Occipital lobe (tissue), 2 donors: ENCODE results near the gene TTC7B. TPM values are rescaled to one million over a fixed set of nuclear protein-coding genes. Genes with fewer than 3 reads are reported as not detected.

Source experiments
- DNase-seq: peaks from one replicate; lab custom pipeline; 2025; lab: John Stamatoyannopoulos, UW
- total RNA-seq: library from RNA; depleted of rRNA; stranded (reverse); fragments of >200 nt; gene quantifications from one replicate; pipeline ENCODE4 v1.2.3, GENCODE V29; 2014

TTC7B gene
- total RNA-seq, 1 donor from 2014 or later = 23.2 TPM

DNA sequence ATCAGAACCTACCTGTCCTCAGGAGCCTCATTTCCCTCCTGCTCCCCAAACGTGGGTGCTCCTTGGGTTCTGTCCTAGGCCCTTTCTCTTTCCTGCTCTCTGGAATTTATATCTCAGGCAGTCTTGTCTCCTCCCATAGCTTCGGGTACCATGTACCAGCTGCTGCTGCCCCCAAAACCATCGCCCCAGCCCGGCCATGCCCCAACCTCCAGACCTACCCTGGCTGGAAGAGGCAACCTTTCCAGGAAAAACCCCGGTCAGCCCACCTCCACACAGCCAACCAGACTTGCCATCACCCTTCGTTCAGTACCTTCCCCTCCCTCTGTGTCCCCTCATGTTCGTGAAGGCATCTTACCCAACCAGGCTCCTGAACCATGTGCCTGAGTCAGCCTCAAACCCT is 254.3 kb downstream of the TTC7B start:
- DNase-seq = no peak

DNA sequence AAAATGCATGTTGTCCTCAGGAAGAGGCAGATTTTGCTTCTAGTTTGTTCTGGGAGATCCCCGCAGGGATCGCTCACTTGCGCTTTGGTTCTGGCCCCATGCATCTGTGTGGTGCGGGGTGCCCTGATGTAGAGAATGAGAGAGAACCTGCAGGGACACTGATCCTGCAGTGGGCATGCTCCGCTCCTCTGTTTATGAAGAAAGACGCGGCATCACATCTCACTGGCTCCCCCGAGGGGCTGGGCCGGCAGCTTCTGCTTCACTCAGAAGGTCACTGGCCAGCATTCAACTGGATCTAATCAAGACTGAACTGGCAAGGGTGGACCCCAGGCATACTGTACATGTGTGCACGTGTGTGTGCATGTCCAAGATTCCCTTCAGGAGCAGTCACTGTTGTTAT is 255.2 kb downstream of the TTC7B start:
- no peak for DNase-seq

DNA sequence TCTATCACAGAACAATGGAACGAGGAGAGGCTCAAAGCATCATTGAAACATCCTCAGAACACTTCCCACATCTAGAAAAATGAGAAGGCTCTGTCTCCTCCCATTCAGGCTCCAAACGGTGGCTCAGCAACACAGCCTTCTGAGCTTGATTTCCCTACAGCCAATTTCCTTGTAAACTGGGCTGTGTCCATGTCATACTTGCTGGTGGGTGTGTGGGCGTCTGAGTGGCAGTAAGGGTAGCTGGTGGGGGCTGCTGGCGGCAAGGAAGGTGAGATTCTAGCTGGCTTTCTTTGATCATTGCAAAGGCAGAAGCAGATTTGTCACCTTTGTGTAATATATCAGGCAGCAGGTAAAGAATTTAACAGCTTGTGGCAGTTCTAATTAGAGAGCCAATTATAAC is 255.7 kb downstream of the TTC7B start:
- no peak for DNase-seq

- DNase-seq = no peak
Observed at GRCh38 chr14:90559811-90560492, 256.3 kb downstream of the TTC7B start.

DNA sequence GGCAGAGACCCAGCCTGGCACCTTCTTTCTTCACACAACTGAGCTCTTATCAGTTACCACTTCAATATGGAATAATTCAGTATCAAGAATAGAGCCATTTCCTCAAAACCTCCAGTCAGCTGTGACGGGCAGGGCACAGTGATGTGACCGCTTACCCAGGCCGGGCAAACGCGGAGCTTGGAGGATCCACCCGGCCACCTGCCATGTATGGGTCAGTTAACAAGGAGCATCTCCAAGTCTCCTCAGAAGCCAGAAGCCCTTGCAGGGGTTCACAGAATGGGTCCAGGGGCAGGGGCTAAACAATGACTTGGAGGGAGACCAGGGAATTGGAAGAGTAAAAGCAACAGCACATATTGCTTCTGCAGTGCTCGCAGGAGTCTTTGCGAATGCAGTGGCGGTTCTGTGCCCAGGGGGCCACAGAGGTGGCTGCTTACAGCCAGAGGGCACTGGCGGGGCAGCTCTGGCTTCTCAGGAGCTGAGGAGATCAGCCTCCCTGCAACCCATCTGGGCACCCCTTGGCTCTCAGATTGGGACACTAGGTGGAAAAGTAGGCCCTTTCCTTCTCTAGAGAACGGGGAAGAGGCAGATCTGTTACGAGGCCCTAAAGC is 257.1 kb downstream of the TTC7B start:
- no peak for DNase-seq

GRCh38 chr14:90558041-90558982 is 257.9 kb downstream of the TTC7B start:
- DNase-seq = no peak

GRCh38 chr14:90557516-90557915 is 258.7 kb downstream of the TTC7B start:
- DNase-seq = no peak

- DNase-seq = no peak
Observed at GRCh38 chr14:90556666-90557450, 259.4 kb downstream of the TTC7B start.

DNA sequence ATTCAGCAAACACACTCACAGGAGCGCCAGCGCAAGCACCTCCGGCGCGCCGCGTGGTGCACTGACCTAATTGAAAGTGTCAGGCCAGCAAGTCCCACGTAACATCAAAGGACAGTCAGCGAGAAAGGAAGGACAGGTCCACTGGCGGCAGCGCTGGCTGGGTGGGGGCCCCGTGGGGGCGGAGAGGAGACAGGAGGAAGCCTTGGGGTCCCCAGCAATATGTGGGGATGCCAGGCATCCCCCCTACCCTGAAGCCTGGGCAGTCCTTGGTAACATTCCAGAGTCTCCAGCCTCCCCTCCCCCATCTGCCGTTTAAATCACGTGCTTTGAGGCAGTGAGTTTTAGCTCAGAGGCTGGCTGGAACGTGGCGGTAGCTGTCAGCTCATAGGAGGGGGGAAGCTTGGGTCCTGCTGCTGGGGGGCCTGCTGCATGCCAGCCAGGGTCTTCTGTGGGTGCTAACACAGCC is 260.2 kb downstream of the TTC7B start:
- DNase-seq = no peak

GRCh38 chr14:90555126-90556011 is 260.9 kb downstream of the TTC7B start:
- no peak for DNase-seq

GRCh38 chr14:90554341-90554740 is 261.9 kb downstream of the TTC7B start:
- peak; percentile 79 for DNase-seq

- DNase-seq = no peak
Observed at GRCh38 chr14:90553921-90554336, 262.3 kb downstream of the TTC7B start.

- DNase-seq = no peak
Observed at GRCh38 chr14:90553298-90553920, 262.8 kb downstream of the TTC7B start.

DNA sequence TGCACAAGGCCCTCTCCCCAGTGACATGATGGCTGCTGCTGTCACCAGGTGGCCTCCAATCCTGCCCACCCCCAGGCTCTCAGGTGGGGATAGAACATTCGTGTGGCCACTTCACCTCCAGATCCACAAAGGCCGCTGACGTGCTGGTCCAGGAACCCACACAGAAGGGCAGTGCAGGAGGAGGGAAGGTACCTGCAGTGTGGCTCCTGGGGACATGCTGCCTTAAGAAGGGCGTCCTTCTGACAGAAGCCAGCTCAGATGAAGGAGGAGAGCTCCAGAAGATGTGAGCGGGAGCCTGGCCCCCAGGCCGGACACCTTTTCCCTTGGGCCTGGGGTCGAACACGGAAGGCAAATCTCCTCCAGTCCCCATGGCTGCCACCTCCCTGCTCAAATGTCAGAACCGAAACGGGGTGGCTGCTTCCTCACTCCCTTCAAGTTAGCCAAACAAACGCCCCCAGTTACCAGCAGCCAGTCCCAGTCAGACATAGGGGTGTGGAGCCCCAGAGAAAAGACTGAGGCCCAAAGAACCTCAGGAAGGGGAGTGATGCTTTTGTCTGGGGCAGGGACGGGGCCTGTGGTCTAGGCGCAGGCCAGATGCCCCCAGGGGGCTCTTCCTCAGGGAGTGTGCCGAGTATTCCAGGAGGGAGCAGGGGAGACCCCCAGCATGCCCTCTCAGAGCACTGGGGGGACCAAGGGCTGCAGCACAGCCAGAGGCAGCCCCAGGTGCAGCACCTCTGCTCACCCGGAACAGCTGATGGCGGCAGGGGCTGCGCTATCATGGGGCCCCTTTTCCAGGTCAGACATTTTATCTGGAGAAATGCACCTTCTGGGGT is 263.5 kb downstream of the TTC7B start:
- DNase-seq = no peak

- peak; percentile 26 for DNase-seq
Observed at GRCh38 chr14:90551733-90552464, 264.3 kb downstream of the TTC7B start.

GRCh38 chr14:90551070-90551704 is 265.0 kb downstream of the TTC7B start:
- DNase-seq = no peak

DNA sequence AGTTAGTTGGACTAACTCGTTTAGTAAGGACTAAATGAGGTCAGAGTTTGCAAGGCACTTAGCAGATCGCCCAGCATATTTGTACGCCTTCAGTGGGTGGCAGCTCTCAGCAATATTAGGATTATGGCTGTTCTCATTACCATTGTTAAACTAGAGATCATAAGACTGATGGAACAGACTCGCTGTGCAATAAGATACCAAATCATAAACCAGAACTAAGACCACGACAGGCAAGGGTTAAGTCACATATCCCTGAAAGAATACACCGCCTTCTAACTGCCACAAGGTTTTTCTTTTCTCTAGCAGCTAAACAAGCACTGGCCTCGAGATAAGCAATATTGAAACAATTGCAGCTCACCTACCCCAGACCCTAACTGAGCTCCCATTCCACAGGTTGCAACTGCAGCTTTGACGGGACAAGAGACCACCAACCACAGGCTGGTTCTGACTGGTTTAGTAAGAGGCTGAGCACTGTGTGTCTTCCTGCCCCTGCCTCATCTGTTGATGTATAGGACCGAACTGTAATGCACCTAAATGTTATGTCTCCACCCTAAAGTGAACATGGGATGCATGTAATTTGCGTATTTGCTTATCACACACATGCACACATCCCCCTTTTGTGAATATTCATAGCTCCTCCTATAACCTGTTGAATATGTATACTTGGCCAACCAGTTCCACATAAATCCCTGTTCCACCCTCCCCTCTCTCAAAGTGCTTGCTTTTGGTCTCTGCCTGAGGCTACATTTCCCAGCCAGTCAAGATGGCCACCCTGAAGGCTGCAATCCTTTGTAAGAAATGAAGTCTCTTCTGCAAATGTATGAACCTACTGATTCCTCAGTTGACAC is 266.2 kb downstream of the TTC7B start:
- no peak for DNase-seq
